DND-41 (cell line): ENCODE data around the gene RBFOX2.

ENCODE experiments used
- CTCF ChIP-seq: IDR thresholded peaks from 2 replicates; pipeline ENCODE4 v1.5.1; 2012; ENCODE audit warnings: borderline replicate concordance, low read length, moderate library complexity, mild to moderate bottlenecking; ENCODE audit not compliant: poor library complexity, severe bottlenecking; ENCODE audit errors: extremely low read depth
- EZH2 ChIP-seq: IDR thresholded peaks from 3 replicates; pipeline ENCODE4 v1.6.1; 2012; ENCODE audit warnings: borderline replicate concordance, low read depth, mild to moderate bottlenecking, moderate library complexity, low read length, inconsistent platforms; ENCODE audit not compliant: severe bottlenecking

- no peak for TF ChIP-seq CTCF
- TF ChIP-seq EZH2, result no peak
Measured at GRCh38 chr22:36016684-36017083, 11.9 kb downstream of the RBFOX2 start.
